PC-9 (cell line): ENCODE measurements around the gene ITPR3. TPM values are rescaled to one million over a fixed set of nuclear protein-coding genes. Genes with fewer than 3 reads are reported as not detected.
A peak's percentile ranks its signal among the peaks of the same experiment; 100 is the strongest.

Source experiments
- BruUV-seq: library from RNA; stranded (reverse); fragments of 400-500 nt; replicated peaks from 2 replicates; lab custom pipeline; 2021; lab: Mats Ljungman, UMichigan
- CTCF ChIA-PET: fragments of 300-600 bp; sonication (Branson Sonifier 250); formaldehyde crosslinking; loops from one replicate; lab custom pipeline; 2022; ENCODE audit warnings: antibody characterized with exemption; lab: Charles Lee
- POLR2A ChIA-PET: fragments of 300-600 bp; sonication (Branson Sonifier 250); formaldehyde crosslinking; loops from one replicate; lab custom pipeline; 2022; ENCODE audit warnings: antibody characterized with exemption; ENCODE audit not compliant: unreplicated experiment; lab: Charles Lee
- DNase-seq, 2 experiments: peaks; one replicate each; pipeline versions ENCODE4 v3.0.0 to v3.0.0-alpha.2; 2015 to 2022; ENCODE audit warnings: mixed read lengths in 1 of 2
- H2AFZ ChIP-seq: fragments of 200-600 bp; sonication (generic); 2 replicates; pipeline ENCODE4 v1.8.1; 2017; ENCODE audit warnings: antibody characterized with exemption
- H3F3A ChIP-seq: fragments of 200-600 bp; sonication (generic); 2 replicates; pipeline ENCODE4 v1.8.1; 2017; ENCODE audit warnings: antibody characterized with exemption, mild to moderate bottlenecking, low read depth; ENCODE audit not compliant: insufficient read depth
- H3K27ac ChIP-seq: fragments of 200-600 bp; sonication (generic); 2 replicates; pipeline ENCODE4 v1.6.1; 2016; ENCODE audit warnings: mixed run types
- H3K27me3 ChIP-seq: fragments of 200-600 bp; sonication (generic); 2 replicates; pipeline ENCODE4 v1.6.1; 2016; ENCODE audit warnings: low read depth, mixed run types; ENCODE audit not compliant: insufficient read depth
- H3K36me3 ChIP-seq: fragments of 200-600 bp; sonication (generic); 2 replicates; pipeline ENCODE4 v1.6.1; 2016; ENCODE audit warnings: low read depth, mixed run types
- H3K4me1 ChIP-seq: fragments of 200-600 bp; sonication (generic); replicated peaks from 2 replicates; pipeline ENCODE4 v1.6.1; 2016; ENCODE audit warnings: mixed run types; ENCODE audit not compliant: insufficient read depth
- H3K4me2 ChIP-seq: fragments of 200-600 bp; sonication (generic); 2 replicates; pipeline ENCODE4 v1.6.1; 2017; ENCODE audit warnings: mixed run types
- H3K4me3 ChIP-seq: fragments of 200-600 bp; sonication (generic); 2 replicates; pipeline ENCODE4 v1.6.1; 2016; ENCODE audit warnings: mixed run types
- H3K79me2 ChIP-seq: fragments of 200-600 bp; sonication (generic); 2 replicates; pipeline ENCODE4 v1.6.1; 2017; ENCODE audit warnings: low read depth, mixed run types
- H3K9me2 ChIP-seq: fragments of 200-600 bp; sonication (generic); 2 replicates; pipeline ENCODE4 v1.8.1; 2017; ENCODE audit warnings: mild to moderate bottlenecking; ENCODE audit not compliant: insufficient read depth
- H3K9me3 ChIP-seq: fragments of 200-600 bp; sonication (generic); 2 replicates; pipeline ENCODE4 v1.8.1; 2016; ENCODE audit warnings: low read depth; ENCODE audit not compliant: insufficient read depth
- H4K20me1 ChIP-seq: fragments of 200-600 bp; sonication (generic); 2 replicates; pipeline ENCODE4 v1.8.1; 2017; ENCODE audit not compliant: insufficient read depth
- CTCF ChIP-seq: fragments of 200-600 bp; sonication (generic); conservative IDR thresholded peaks from 2 replicates; pipeline ENCODE4 v1.6.1; 2017; ENCODE audit warnings: mixed run types, antibody characterized with exemption, mild to moderate bottlenecking, moderate library complexity
- EZH2 ChIP-seq: fragments of 200-600 bp; sonication (generic); IDR thresholded peaks from 2 replicates; pipeline ENCODE4 v1.8.0; 2017; ENCODE audit warnings: antibody characterized with exemption, low read depth
- intact Hi-C: fragments of 100-400 bp; cut with micrococcal nuclease; formaldehyde crosslinking; loops from one replicate; pipeline ENCODE4 v1.10.0; 2022; ENCODE audit not compliant: unreplicated experiment
- total RNA-seq: library from RNA; stranded (reverse); gene quantifications from 2 replicates; pipeline ENCODE4 v1.2.3, GENCODE V29; 2021

The ITPR3 gene
- total RNA-seq, 1 experiment from 2014 or later, result 86.9 TPM

GRCh38 chr6:33592280-33592594 is 28.9 kb upstream of the ITPR3 start:
- Histone ChIP-seq H3K79me2 (no peaks in the 10 kb centered on the region), H2AFZ (no peak overlapping the region), H3F3A (peaks cover 37% of the 10 kb centered on the region), H3K27ac (no peak overlapping the region), H4K20me1 (no peaks in the 10 kb centered on the region), H3K27me3 (no peaks in the 10 kb centered on the region), H3K4me2 (no peak overlapping the region), H3K9me2 (no peaks in the 10 kb centered on the region), H3K4me3 (no peak overlapping the region), H3K9me3 (no peaks in the 10 kb centered on the region), H3K36me3 (no peaks in the 10 kb centered on the region), H3K4me1 (peaks cover 54% of the 10 kb centered on the region)
- no peak for DNase-seq
- no TSS peak for BruUV-seq
- intact Hi-C loops, result no loop called here
- ChIA-PET POLR2A (interaction anchor here (0.7 kb wide), 1 partner anchor 105 kb away, joined by 3 read pairs; no protein-coding TSS in a partner anchor), CTCF (no interaction called here)
- TF ChIP-seq CTCF, result no peak
- no peak for TF ChIP-seq EZH2

- ChIA-PET POLR2A (interaction anchor here (0.7 kb wide), 1 partner anchor 104 kb away, joined by 3 read pairs; no protein-coding TSS in a partner anchor), CTCF (no interaction called here)
- Histone ChIP-seq H3K4me2 (no peak overlapping the region), H2AFZ (no peak overlapping the region), H3K9me2 (no peaks in the 10 kb centered on the region), H3F3A (peaks cover 42% of the 10 kb centered on the region), H4K20me1 (no peaks in the 10 kb centered on the region), H3K9me3 (no peaks in the 10 kb centered on the region), H3K27ac (no peak overlapping the region), H3K36me3 (no peaks in the 10 kb centered on the region), H3K4me3 (no peak overlapping the region), H3K79me2 (no peaks in the 10 kb centered on the region), H3K27me3 (no peaks in the 10 kb centered on the region), H3K4me1 (peaks cover 60% of the 10 kb centered on the region)
- TF ChIP-seq EZH2 (no peak), CTCF (no peak)
- no TSS peak for BruUV-seq
- DNase-seq, result peak in 1 of 2 experiments; percentile 62
- intact Hi-C loops, result no loop called here
Observed at GRCh38 chr6:33592595-33593413, 28.3 kb upstream of the ITPR3 start.

GRCh38 chr6:33593414-33593727 is 27.8 kb upstream of the ITPR3 start:
- H3K4me2 ChIP-seq, result no peak overlapping the region
- no peak overlapping the region for H3K4me3 ChIP-seq
- H2AFZ ChIP-seq, result no peak overlapping the region
- H3K9me2 ChIP-seq, result no peaks in the 10 kb centered on the region
- H3K27ac ChIP-seq, result no peak overlapping the region
- ChIA-PET CTCF (no interaction called here), POLR2A (no interaction called here)
- H3K36me3 ChIP-seq, result no peaks in the 10 kb centered on the region
- no peaks in the 10 kb centered on the region for H3K27me3 ChIP-seq
- no TSS peak for BruUV-seq
- no peaks in the 10 kb centered on the region for H3K79me2 ChIP-seq
- intact Hi-C loops, result no loop called here
- H3K4me1 ChIP-seq, result peaks cover 65% of the 10 kb centered on the region
- peaks cover 48% of the 10 kb centered on the region for H3F3A ChIP-seq
- no peaks in the 10 kb centered on the region for H3K9me3 ChIP-seq
- H4K20me1 ChIP-seq, result no peaks in the 10 kb centered on the region
- TF ChIP-seq CTCF (no peak), EZH2 (no peak)
- no peak for DNase-seq
